ENCODE measurements around the gene EDC4. TPM values are rescaled to one million over a fixed set of nuclear protein-coding genes. Genes with fewer than 3 reads are reported as not detected.

EDC4 gene
- total RNA-seq, 1 experiment from 2014 or later, result 64.5 TPM

GRCh38 chr16:67878846-67879245 lies 6.0 kb downstream of the EDC4 start:
- DNase-seq (ENCODE audit: low read depth), result no peak

DNA sequence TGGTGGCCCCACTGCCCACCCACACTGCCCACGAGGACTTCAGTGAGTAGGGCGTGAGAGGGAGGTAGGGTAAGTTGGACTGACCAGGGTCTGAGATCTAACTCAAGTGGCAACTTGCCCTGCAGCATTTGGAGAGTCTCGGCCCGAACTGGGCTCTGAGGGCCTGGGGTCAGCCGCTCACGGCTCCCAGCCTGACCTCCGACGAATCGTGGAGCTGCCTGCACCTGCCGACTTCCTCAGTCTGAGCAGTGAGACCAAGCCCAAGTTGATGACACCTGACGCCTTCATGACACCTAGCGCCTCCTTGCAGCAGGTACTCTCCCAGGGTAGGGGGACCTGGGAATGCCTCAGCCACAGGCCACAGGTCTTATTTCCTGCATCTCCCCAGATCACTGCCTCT lies 6.6 kb downstream of the EDC4 start:
- DNase-seq (ENCODE audit: low read depth), result no peak

- DNase-seq (ENCODE audit: low read depth), result no peak
These were observed 7.1 kb downstream of the EDC4 start for GRCh38 chr16:67879936-67880335.

DNA sequence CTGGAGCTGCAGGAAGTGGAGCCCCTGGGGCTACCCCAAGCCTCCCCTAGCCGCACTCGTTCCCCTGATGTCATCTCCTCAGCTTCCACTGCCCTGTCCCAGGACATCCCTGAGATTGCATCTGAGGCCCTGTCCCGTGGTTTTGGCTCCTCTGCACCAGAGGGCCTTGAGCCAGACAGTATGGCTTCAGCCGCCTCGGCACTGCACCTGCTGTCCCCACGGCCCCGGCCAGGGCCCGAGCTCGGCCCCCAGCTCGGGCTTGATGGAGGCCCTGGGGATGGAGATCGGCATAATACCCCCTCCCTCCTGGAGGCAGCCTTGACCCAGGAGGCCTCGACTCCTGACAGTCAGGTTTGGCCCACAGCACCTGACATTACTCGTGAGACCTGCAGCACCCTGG lies 7.7 kb downstream of the EDC4 start:
- no peak for DNase-seq (ENCODE audit: low read depth)

- DNase-seq (ENCODE audit: low read depth), result no peak
These were observed 8.8 kb downstream of the EDC4 start for GRCh38 chr16:67881621-67882161.

DNA sequence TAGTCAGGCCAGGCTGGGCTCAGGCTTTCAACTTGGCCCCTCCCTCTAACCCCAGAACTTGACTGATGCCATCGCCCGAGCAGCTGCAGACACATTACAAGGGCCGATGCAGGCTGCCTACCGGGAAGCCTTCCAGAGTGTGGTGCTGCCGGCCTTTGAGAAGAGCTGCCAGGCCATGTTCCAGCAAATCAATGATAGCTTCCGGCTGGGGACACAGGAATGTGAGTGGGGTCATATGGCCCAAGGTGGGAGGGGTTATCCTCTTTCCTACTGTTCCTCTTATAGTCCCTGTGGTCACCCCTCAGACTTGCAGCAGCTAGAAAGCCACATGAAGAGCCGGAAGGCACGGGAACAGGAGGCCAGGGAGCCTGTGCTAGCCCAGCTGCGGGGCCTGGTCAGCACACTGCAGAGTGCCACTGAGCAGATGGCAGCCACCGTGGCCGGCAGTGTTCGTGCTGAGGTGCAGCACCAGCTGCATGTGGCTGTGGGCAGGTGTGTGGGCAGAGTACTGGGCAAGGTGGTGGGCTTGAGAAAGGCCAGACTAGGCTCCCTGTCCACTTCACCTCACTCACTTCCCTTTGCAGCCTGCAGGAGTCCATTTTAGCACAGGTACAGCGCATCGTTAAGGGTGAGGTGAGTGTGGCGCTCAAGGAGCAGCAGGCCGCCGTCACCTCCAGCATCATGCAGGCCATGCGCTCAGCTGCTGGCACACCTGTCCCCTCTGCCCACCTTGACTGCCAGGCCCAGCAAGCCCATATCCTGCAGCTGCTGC lies 9.7 kb downstream of the EDC4 start:
- no peak for DNase-seq (ENCODE audit: low read depth)

- DNase-seq (ENCODE audit: low read depth), result no peak
These were observed 10.5 kb downstream of the EDC4 start for GRCh38 chr16:67883146-67883871.

DNA sequence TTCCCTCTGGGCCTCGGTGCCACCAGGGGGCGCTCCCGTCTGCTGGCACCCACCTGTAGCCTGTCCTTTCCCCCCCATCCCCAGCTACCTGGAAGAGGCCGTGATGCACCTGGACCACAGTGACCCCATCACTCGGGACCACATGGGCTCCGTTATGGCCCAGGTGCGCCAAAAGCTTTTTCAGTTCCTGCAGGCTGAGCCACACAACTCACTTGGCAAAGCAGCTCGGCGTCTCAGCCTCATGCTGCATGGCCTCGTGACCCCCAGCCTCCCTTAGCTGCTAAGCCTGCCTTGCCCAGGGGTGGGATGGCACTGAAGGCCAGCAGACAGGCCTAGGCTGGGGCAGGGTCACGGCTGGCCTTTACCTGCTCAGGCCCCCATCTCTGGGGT lies 11.0 kb downstream of the EDC4 start:
- DNase-seq (ENCODE audit: low read depth), result peak; percentile 52

DNA sequence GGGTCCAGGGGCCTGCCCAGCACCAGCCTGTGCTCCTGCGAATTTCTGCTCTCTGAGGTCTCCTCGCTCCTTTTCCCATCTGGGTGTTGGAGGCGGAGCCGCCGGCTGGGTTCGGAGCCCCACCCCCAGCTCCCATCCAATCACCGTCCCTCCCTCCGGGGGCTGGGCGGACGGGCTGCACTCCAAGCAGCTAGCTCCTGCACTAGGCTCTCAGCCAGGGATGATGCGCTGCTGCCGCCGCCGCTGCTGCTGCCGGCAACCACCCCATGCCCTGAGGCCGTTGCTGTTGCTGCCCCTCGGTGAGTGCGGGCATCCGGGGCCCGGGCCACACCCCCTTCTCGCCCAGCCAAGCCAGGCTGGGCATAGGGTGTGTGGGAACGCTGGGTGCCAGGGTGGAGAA lies 11.8 kb downstream of the EDC4 start, which contains the start of gene NRN1L:
TSS of gene NRN1L (plus strand) at position 202 of the 400 bp plus-strand sequence. CDS start at position 221, 19 bp downstream.
- DNase-seq (ENCODE audit: low read depth), result no peak

- DNase-seq (ENCODE audit: low read depth), result no peak
These were observed 12.7 kb downstream of the EDC4 start for GRCh38 chr16:67885545-67885944.

GRCh38 chr16:67885976-67886375 lies 13.1 kb downstream of the EDC4 start:
- no peak for DNase-seq (ENCODE audit: low read depth)

- no peak for DNase-seq (ENCODE audit: low read depth)
These were observed 13.5 kb downstream of the EDC4 start for GRCh38 chr16:67886387-67886786.

- DNase-seq (ENCODE audit: low read depth), result no peak
These were observed 15.5 kb downstream of the EDC4 start for GRCh38 chr16:67888331-67888730.

DNA sequence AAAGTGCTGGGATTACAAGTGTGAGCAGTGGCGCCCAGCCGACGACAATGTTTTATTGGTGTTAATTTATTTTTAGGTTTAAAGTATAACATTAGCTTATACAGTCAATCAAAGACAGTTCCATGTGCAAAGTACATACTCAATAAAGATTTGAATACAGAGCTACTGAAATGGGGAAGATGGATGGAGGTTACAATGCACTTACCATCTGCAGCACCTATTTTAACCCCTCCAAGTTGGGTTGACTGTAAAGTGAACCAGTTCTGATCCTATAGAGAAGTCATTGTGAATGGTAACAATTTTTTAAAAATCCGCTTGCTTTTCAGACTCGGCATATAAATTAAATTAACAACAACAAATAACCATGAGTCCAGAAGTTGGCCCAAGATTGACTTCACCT lies 19.5 kb downstream of the EDC4 start:
- no peak for DNase-seq (ENCODE audit: low read depth)

DNA sequence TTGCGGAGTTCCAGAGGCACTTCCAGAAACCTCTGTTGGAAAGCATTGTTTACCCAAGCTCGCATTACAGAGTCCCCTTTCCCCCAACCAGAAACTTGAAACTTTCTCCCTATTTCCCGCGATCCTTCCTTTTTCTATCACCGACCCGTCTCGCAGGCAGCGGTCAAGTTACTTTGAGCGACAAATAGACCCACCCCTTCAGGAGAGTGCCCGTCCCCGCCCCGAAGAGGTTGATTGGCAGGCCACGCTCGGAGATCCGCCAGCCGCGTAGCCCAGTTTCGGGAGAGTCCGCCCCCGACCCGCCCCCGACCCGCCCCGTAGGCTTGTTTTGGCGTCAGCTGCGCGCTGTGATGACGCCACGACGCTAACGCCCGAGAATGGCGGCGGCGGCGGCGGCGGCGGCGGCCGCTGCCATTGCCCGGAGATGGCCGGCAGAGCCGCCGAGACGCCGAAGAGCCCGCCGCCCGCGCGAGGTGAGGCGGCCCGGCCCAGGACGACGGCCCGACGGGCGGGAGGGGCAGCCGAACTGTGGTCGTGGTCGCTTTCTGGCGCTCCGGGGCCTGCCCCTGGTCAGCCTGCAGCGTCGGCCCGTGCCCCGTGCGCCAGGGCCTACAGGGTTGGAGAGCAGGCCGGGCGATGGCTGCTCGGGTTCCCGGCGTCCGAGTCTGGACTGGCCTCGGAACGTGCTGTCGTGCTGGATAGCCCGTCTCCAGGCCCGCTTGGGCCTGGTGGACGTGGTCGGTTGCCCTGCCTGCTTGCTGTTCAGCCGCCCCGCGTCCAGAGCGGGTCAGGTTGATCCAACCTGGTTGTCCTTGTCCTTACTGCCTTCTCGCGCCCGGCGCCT lies 20.3 kb downstream of the EDC4 start, which contains the start of gene PSKH1:
TSS of gene PSKH1 (plus strand) at position 356 of the 844 bp plus-strand sequence. CDS start 15,496 bp downstream, outside the sequence.
- peak; percentile 92 for DNase-seq (ENCODE audit: low read depth)

GRCh38 chr16:67893743-67894399 lies 21.0 kb downstream of the EDC4 start:
- DNase-seq (ENCODE audit: low read depth), result no peak

GRCh38 chr16:67897231-67897630 lies 24.4 kb downstream of the EDC4 start:
- no peak for DNase-seq (ENCODE audit: low read depth)

- DNase-seq (ENCODE audit: low read depth), result no peak
These were observed 28.9 kb downstream of the EDC4 start for GRCh38 chr16:67901734-67902133.

DNA sequence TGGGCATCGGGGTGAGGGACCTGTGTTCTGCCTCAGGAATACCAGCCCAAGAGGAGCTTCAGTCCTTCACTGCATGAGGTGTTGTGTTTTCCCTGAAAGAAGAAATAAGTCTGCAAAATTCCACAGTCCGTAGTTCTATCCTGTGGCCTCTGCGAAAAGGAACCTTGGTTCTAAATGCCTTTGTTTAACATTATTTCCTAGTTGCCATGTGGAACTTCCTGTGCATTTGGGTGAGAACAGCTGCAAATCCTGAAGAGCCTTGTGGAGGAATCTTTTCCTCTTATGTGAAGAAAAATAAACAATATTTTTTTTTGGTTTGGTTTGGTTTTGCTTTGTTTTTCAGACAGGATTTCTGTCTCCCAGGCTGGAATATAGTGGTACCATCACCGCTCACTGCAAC lies 30.0 kb downstream of the EDC4 start:
- no peak for DNase-seq (ENCODE audit: low read depth)

DNA sequence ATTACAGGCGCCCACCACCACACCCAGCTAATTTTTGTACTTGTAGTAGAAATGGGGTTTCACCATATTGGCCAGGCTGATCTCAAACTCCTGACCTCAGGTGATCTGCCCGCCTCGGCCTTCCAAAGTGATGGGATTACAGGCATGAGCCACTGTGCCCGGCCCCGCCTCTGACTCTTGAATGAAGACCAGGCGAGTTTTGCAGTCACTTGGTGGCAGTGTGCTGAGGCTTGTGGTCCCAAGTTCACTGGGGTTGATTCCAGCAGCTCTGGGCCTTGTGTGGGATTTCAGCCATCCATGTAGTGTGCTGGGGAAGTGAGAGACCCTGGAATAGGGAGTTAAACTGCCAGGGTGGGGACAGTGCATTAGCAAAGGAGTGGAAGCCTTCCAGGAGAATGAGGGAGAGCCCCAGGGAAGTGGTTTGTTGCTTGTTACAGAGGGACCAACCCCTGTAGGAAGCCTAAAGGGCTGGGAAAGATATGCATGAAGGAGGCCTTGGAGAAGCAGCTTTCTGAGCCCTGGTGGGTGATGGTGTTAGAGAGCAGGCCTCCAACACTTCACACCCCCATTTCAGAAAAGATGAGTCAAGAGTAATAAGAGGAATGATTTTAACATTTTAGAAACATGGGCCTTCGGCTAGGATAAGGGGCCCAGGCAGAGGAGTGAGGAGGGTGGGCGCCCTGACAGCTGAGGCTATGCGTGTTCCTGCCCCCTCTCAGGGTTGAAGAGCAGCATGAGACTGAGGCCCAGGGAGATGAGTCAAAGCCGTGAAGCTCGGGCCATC lies 34.7 kb downstream of the EDC4 start:
- DNase-seq (ENCODE audit: low read depth), result no peak
